ENCODE results near the gene NMNAT2.

The NMNAT2 gene

DNA sequence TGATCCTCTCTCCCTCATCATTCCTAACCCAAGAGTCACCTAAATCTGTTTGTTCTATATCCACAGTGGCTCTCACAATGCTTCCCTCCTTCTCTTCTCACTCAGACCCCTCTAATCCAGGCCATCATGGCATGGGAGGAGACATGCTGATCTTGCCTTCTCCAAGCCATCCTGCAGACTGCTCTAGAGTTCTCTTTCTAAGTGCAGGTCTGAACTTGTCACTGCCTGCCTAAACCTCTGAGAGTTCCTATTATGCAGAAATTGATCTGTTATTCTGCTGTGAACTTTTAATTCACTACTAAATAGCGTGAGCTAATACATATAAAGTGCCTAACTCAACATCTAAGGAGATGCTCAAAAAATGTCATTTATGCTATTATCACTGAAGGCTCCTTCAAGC, 205.3 kb downstream of the NMNAT2 start:
- DNase-seq (ENCODE audit: low spot score): no peak

DNA sequence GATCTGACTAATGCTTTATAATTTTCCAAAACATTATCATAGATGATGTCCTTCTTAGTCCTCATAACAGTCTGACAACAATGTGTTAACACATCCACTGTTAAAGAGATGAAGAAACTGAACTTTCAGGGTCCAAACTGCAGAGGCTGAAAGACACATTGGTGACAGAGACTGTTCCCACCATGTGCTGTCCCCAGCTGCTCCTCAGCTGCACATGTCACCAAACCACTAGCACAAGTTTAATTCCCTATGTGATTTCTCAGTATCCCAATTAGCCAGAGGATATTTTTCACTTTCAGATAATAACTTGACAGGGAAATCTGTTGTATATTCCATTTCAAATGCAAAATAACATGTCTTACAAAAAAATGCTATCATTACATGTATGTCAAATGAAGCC, 207.5 kb downstream of the NMNAT2 start:
- DNase-seq (ENCODE audit: low spot score): no peak

DNA sequence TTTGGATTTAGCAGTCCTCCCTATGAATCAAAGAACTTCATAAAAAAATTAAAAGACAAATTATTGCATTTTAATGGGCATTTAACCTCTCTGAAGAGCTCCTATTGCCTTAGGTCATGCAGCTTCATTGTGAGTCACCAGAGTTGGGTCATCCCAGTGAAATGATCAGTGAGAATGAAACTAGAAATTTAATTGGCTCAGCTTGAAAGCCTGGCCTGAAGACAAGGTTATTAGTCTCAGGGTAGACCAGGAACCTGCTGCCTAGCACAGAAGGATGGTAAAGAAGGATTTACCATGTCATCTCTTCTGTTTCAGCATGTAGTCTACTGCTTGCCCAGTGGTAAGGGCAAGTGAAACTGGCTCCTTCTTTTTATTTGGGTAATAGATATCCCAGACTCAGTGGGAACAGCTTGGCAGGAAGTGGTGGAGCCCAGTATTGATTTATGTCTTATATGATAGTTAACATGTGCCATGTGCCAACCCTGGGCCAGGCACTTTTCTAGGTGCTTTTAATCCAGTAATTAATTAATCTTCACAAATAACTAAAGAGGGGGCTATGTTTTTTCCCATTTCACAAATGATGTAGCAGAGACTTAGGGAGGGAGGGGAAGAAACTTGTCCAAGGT, 208.5 kb downstream of the NMNAT2 start:
- no peak for DNase-seq (ENCODE audit: low spot score)

DNA sequence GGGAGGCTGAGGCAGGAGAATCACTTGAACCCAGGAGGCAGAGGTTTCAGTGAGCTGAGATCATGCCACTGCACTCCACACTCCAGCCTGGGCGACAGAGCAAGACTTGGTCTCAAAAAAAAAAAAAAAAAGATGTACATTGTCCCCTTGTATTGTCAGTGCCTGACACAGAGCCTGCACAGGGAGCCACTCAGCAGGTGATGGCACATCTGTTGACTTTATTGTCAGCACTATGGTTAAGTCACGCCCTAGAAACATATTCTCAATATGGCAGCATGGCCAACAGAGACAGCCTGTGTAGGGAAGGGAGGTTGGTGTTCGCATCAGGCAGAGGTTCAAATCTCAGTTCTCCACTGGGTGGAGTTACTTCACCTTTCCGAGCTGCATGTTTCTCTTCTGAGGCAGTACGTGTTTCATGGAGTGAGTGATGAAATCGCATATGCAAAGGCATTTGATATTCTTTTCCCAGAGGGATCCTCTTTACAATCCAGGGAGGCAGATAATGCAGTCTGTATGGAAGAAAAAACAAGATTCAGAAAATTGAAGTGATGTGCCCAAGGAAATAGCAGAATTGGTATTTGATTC, 211.6 kb downstream of the NMNAT2 start:
- no peak for DNase-seq (ENCODE audit: low spot score)

DNA sequence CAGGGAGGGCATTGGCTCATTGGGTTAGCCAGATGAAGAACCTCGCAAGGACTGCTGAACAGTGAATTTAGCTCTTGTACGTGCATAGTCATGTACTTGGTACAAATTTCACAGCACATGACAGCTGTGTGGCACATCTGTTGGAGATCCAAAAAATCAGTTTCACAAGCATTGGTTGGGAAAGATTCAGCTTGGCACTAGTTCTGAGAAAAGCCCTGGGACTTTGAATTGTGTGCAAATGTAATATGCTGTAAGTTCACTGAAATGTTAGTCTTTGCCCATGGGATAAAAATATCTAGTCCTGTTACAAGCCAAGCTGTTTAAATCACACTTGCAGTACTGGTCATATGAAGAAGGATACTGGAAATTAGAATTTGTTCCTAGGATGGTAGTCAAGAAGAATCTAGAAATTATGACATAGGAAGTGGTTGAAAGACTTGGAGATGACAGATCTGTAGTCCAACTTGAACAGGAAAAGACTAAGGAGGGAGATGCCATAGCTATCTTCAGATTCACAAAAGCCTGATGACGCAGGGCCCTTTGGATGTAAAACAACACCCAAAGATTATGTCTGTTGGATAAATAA, 212.9 kb downstream of the NMNAT2 start:
- no peak for DNase-seq (ENCODE audit: low spot score)

DNA sequence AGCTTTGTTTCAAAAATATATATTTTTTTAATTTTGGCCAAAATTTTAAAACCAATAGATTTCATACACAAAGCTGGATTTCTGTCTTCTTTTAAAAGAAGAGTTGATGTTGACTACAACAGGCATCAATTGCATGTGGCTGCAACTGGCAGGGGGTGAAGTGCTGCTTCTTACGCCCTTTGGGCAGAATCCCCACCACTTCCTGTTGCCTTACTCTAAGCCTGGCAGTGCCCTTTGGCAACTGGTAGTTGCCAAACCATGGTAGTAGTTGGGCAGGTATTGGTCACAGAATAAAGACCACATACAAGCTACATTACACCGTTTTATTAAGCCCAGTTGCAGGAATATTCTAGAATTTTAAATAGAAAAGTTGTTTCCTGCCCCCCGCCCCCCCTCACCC, 215.1 kb downstream of the NMNAT2 start:
- DNase-seq (ENCODE audit: low spot score): no peak

DNA sequence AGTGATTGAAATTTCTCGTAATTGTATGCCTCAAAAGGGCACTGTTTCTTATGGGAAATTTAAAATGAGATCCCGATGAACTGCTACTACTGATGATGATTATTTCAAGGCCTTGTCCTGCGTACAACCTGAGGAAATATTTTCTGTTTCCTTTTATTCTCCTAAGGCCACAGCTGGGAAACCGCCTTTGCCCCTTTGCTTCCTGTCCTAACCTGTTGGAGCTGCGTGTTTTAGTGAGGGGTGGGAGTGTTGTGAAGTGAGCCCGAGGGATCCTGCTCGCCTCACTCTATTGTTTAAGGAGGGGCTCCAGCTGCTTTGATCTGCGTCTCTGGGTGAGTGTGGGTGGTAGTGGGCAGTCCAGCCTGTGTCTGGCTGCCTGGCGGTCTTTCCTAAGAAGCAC, 217.7 kb downstream of the NMNAT2 start:
- DNase-seq (ENCODE audit: low spot score): no peak

DNA sequence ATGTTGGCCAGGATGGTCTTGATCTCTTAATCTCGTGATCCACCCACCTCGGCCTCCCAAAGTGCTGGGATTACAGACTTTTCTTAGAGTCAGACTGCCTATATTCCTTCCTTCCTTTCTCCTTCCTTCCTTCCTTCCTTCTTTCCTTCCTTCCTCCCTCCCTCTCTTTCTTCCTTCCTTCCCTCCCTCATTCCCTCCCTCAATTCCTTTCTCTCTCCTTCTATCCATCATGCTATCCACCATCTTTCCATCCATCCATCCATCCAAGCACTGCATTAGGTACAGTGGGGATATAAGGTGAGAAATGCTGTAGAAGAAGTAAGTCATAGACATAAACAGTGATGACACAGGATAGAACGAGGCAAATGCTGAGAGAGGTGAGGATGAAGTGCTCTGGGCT, 218.9 kb downstream of the NMNAT2 start:
- DNase-seq (ENCODE audit: low spot score): no peak

DNA sequence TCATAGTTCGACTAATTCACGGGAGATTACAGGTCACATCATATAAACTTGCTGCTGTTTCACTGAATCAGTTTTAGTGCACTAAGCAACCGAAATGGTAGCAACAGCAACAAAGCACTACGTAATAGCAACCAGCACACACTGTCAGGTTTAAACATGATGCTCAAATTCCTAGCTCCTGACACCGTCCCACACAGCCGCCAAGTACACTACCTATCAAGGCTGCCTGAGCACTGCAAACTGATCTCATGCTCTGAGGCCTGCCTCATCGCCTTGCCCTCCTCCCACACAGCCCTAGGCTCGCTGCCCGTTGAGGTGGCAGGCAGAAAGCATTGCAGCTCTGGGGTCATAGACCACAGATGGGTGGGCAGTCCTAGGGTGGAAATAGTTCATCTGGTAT, 219.7 kb downstream of the NMNAT2 start:
- DNase-seq (ENCODE audit: low spot score): no peak

All from HuH-7.5 (cell line).